HG03039 (cell line): Measurements from ENCODE around the gene PKIB.

Source experiments
- ATAC-seq: cut with Tn5 transposase; IDR thresholded peaks from one replicate; pipeline ENCODE4 v1.9.1; 2021; ENCODE audit warnings: mild to moderate bottlenecking, moderate library complexity; ENCODE audit not compliant: unreplicated experiment

The PKIB gene

GRCh38 chr6:122704066-122704465, 93.9 kb downstream of the PKIB start:
- ATAC-seq, result no peak

- no peak for ATAC-seq
Measured at GRCh38 chr6:122709922-122710512, 99.8 kb downstream of the PKIB start.

GRCh38 chr6:122710908-122711635, 100.9 kb downstream of the PKIB start:
- ATAC-seq, result no peak

GRCh38 chr6:122712093-122712447, 101.9 kb downstream of the PKIB start:
- no peak for ATAC-seq

GRCh38 chr6:122712448-122713137, 102.4 kb downstream of the PKIB start:
- ATAC-seq, result no peak

GRCh38 chr6:122713138-122713537, 102.9 kb downstream of the PKIB start:
- ATAC-seq, result no peak

- no peak for ATAC-seq
Measured at GRCh38 chr6:122714059-122714458, 103.9 kb downstream of the PKIB start.

- ATAC-seq, result no peak
Measured at GRCh38 chr6:122715725-122716124, 105.5 kb downstream of the PKIB start.

- ATAC-seq, result no peak
Measured at GRCh38 chr6:122717350-122717749, 107.1 kb downstream of the PKIB start.

GRCh38 chr6:122718616-122719015, 108.4 kb downstream of the PKIB start:
- no peak for ATAC-seq

- no peak for ATAC-seq
Measured at GRCh38 chr6:122719176-122719575, 109.0 kb downstream of the PKIB start.

- no peak for ATAC-seq
Measured at GRCh38 chr6:122722746-122723145, 112.5 kb downstream of the PKIB start.

- no peak for ATAC-seq
Measured at GRCh38 chr6:122726649-122727048, 116.4 kb downstream of the PKIB start.

- ATAC-seq, result no peak
Measured at GRCh38 chr6:122727244-122727643, 117.0 kb downstream of the PKIB start.

- no peak for ATAC-seq
Measured at GRCh38 chr6:122730334-122730733, 120.1 kb downstream of the PKIB start.

GRCh38 chr6:122730775-122731386, 120.7 kb downstream of the PKIB start:
- no peak for ATAC-seq

- no peak for ATAC-seq
Measured at GRCh38 chr6:122733259-122733658, 123.1 kb downstream of the PKIB start.

GRCh38 chr6:122734529-122735395, 124.6 kb downstream of the PKIB start:
- no peak for ATAC-seq

GRCh38 chr6:122735582-122735981, 125.4 kb downstream of the PKIB start:
- ATAC-seq, result no peak

- no peak for ATAC-seq
Measured at GRCh38 chr6:122736163-122736562, 126.0 kb downstream of the PKIB start.

GRCh38 chr6:122736616-122737015, 126.4 kb downstream of the PKIB start:
- ATAC-seq, result no peak
